ENCODE data around the gene CNTN6. TPM values are rescaled to one million over a fixed set of nuclear protein-coding genes. Genes with fewer than 3 reads are reported as not detected.

CNTN6 gene
- total RNA-seq, 1 donor from 2014 or later: not detected

DNA sequence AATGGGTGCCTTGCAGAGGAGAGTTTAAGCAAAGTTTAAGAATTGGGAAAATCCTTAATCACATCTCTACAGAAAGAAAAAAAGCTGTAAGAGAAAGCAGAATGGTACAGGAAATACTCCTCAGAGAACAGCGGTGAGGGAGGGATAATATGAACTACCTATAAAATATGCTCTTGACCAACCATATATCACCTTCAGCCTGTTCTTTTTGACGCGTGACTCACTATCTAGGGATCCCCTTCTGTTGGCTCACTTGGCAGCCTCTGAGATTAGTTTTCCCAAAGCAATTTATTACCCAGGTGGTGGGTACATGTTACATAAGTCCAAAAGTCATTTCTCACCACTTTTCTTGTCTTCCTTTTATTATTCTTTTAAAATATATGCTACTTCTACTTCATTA is 97.7 kb downstream of the CNTN6 start:
- Mint-ChIP-seq H3K4me3 (ENCODE audit: low read depth) (no peak overlapping the region), H3K9me3 (no peaks in the 10 kb centered on the region), H3K4me1 (ENCODE audit: low read depth) (no peaks in the 10 kb centered on the region), H3K27me3 (ENCODE audit: low read depth) (no peaks in the 10 kb centered on the region), H3K36me3 (ENCODE audit: low read depth) (no peaks in the 10 kb centered on the region), H3K27ac (no peak overlapping the region)
- intact Hi-C loops (cut with micrococcal nuclease): no loop called here
- no peak for DNase-seq (ENCODE audit: low spot score)

DNA sequence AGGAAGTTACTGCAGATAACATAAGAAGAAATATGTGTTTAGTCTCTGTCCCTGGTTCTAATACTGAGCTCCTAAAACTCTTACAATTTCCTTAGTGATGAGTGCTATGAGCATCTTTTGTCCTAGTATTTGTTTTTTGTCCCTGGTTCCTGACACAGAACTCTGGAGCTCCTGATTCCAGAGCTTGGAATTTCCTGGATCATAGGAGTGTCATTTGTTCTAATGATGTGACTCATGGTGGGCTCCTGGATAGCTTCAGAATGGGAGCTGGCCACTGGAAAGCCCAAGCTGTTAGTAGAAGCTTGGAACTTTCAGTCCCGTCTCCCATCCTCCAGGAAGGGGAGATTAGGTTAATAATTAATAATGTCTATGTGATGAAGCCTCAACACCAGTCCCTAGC is 98.2 kb downstream of the CNTN6 start:
- Mint-ChIP-seq H3K4me1 (ENCODE audit: low read depth) (no peaks in the 10 kb centered on the region), H3K9me3 (no peaks in the 10 kb centered on the region), H3K4me3 (ENCODE audit: low read depth) (no peak overlapping the region), H3K27me3 (ENCODE audit: low read depth) (no peaks in the 10 kb centered on the region), H3K36me3 (ENCODE audit: low read depth) (no peaks in the 10 kb centered on the region), H3K27ac (no peak overlapping the region)
- intact Hi-C loops (cut with micrococcal nuclease): no loop called here
- DNase-seq (ENCODE audit: low spot score): no peak

DNA sequence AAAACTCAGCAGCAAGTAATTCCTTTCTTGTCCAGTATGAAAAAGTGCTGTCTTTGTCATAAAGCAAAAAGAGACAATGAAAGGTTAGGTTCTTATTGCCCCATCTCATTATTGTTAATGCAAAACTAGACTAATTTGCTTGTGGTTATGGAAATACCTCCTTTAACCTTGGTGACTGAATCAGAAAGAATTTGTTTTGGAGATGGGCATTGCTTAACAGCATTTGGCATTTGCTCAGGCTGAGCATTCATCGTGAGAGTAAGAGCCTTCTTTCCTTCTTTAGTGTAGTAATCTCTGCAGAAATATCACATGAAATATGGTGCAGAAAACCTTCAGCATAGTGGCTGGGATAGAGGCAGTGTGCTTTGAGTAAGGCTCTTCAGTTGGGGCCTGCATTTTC is 103.1 kb downstream of the CNTN6 start:
- DNase-seq (ENCODE audit: low spot score): no peak
- intact Hi-C loops (cut with micrococcal nuclease): no loop called here
- Mint-ChIP-seq H3K9me3 (peaks cover 10% of the 10 kb centered on the region), H3K4me3 (ENCODE audit: low read depth) (no peak overlapping the region), H3K27me3 (ENCODE audit: low read depth) (no peaks in the 10 kb centered on the region), H3K27ac (no peak overlapping the region), H3K4me1 (ENCODE audit: low read depth) (no peaks in the 10 kb centered on the region), H3K36me3 (ENCODE audit: low read depth) (no peaks in the 10 kb centered on the region)

DNA sequence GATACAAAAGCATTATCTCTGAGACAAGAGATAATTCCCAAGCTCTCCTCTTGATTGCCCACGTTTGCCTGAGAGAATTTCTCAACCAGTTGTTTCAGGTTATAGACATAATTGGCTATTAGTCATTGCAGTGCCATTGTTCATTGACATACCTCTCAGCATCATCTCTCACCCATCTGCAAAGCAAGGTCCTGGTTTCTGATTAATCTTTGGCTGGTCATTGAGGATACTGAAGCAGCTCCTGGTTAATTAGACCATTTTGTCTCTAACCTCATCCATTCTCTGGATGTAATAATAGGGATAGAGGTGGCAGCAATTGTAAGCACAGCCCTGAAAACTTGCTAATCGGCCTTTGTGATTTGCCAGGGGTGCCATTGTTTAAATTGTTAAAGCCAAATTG is 104.2 kb downstream of the CNTN6 start:
- no peak overlapping the region for H3K27ac Mint-ChIP-seq
- no peaks in the 10 kb centered on the region for H3K27me3 Mint-ChIP-seq (ENCODE audit: low read depth)
- H3K4me1 Mint-ChIP-seq (ENCODE audit: low read depth): no peaks in the 10 kb centered on the region
- DNase-seq (ENCODE audit: low spot score): no peak
- peaks cover 15% of the 10 kb centered on the region for H3K9me3 Mint-ChIP-seq
- H3K36me3 Mint-ChIP-seq (ENCODE audit: low read depth): no peaks in the 10 kb centered on the region
- intact Hi-C loops (cut with micrococcal nuclease): no loop called here
- no peak overlapping the region for H3K4me3 Mint-ChIP-seq (ENCODE audit: low read depth)

DNA sequence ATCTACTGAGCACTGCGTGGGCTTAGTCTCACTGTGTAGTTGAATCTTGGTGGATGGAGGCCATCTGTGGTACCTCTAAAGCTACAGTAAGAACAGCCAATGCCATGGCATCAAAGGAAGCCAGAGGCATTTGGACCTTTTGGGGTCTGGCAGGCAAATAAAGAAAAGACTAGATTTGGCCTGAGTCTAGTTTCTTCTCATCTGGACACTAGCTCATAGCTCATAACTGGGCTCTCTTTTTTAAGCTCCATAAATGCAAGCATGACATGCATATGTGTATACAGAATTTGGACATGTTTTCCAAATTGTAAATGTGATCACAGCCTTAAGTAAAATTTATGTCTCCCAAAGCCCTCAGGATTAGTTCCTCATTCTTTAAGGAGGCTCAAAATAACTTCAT is 107.5 kb downstream of the CNTN6 start:
- Mint-ChIP-seq H3K27ac (no peak overlapping the region), H3K4me1 (ENCODE audit: low read depth) (no peaks in the 10 kb centered on the region), H3K36me3 (ENCODE audit: low read depth) (no peaks in the 10 kb centered on the region), H3K4me3 (ENCODE audit: low read depth) (no peak overlapping the region), H3K27me3 (ENCODE audit: low read depth) (no peaks in the 10 kb centered on the region), H3K9me3 (peaks cover 17% of the 10 kb centered on the region)
- no peak for DNase-seq (ENCODE audit: low spot score)
- intact Hi-C loops (cut with micrococcal nuclease): no loop called here

DNA sequence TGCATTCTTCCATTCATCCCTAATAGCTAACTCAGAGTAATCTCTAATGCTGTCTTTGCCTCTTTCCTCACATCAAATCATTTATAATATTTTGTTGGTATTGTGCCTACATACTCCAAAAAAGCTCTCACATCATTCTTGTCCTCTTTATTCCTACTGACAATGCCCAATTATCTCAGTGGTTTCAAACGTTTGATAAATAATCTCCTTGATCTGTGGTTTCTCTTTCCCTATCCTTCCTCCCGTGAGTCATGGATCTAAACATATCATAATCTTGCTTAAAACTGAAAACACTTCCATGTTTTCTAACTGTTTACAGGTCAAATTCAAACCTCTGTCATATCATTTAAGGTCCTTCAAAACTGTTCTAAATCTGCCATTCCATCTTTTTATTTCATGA is 115.1 kb downstream of the CNTN6 start:
- intact Hi-C loops (cut with micrococcal nuclease): no loop called here
- no peak overlapping the region for H3K27ac Mint-ChIP-seq
- H3K27me3 Mint-ChIP-seq (ENCODE audit: low read depth): no peaks in the 10 kb centered on the region
- no peak for DNase-seq (ENCODE audit: low spot score)
- H3K4me1 Mint-ChIP-seq (ENCODE audit: low read depth): no peaks in the 10 kb centered on the region
- H3K4me3 Mint-ChIP-seq (ENCODE audit: low read depth): no peak overlapping the region
- H3K36me3 Mint-ChIP-seq (ENCODE audit: low read depth): no peaks in the 10 kb centered on the region
- H3K9me3 Mint-ChIP-seq: no peaks in the 10 kb centered on the region

DNA sequence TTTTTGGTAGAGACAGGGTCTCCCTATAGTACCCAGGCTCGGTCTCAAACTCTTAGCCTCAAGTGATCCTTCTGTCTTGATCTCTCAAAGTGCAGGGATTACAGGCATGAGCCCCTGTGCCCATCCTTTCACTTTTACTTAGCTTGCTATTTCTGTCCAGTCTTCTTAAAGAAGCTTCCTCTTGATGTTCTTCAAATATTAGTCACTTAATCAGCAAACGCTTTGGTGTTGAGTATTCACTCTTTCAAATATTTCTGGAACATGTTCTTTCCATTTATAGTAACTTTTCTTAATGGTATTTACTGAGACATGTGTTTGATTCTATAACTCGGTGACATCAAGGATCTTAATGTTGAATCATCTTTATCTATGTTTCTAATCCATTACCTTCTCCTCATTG is 122.1 kb downstream of the CNTN6 start:
- H3K4me1 Mint-ChIP-seq (ENCODE audit: low read depth): no peaks in the 10 kb centered on the region
- no peak overlapping the region for H3K4me3 Mint-ChIP-seq (ENCODE audit: low read depth)
- H3K36me3 Mint-ChIP-seq (ENCODE audit: low read depth): no peaks in the 10 kb centered on the region
- DNase-seq (ENCODE audit: low spot score): no peak
- intact Hi-C loops (cut with micrococcal nuclease): no loop called here
- peaks cover 14% of the 10 kb centered on the region for H3K9me3 Mint-ChIP-seq
- H3K27me3 Mint-ChIP-seq (ENCODE audit: low read depth): no peaks in the 10 kb centered on the region
- no peak overlapping the region for H3K27ac Mint-ChIP-seq

DNA sequence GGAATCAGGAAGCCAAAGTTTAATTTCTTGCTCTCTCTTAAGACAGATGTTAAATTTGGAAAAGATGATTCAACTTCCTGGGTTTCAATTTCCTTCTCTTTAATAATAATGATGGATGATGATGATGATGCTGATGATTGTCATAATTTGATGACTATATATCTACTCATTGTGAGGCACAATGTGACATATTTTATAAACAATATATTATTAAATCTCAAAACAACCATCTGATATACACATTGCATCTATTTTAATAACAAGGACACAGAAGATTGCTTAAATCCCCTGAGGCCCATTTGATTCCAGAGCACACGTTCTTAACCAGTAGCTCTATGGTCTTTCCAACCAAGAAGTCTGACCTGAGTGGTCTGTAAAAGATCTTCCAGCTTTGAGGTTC is 124.0 kb downstream of the CNTN6 start:
- Mint-ChIP-seq H3K4me3 (ENCODE audit: low read depth) (no peak overlapping the region), H3K4me1 (ENCODE audit: low read depth) (no peaks in the 10 kb centered on the region), H3K9me3 (peaks cover 20% of the 10 kb centered on the region), H3K36me3 (ENCODE audit: low read depth) (no peaks in the 10 kb centered on the region), H3K27ac (no peak overlapping the region), H3K27me3 (ENCODE audit: low read depth) (no peaks in the 10 kb centered on the region)
- DNase-seq (ENCODE audit: low spot score): no peak
- intact Hi-C loops (cut with micrococcal nuclease): no loop called here

DNA sequence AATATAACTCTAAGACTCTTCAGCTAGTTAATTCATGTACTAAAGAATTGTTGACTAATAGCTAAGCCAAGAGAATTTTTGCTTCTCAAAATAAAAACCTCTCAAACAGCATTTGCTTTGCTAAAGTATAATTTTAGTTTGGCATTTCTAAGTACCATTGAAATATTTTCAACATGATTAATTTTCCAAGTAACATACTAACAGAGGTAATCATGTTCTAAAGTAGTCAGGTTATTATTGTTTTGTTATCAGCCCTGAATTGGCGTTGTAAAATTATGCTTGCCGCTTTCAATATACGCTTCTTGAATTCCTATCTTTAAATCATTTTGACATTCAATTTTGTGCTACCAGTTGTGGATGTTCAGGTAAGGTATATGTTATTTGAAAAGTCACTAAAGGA is 134.3 kb downstream of the CNTN6 start:
- Mint-ChIP-seq H3K9me3 (peaks cover 11% of the 10 kb centered on the region), H3K27me3 (ENCODE audit: low read depth) (no peaks in the 10 kb centered on the region), H3K36me3 (ENCODE audit: low read depth) (no peaks in the 10 kb centered on the region), H3K4me1 (ENCODE audit: low read depth) (no peaks in the 10 kb centered on the region), H3K4me3 (ENCODE audit: low read depth) (no peak overlapping the region), H3K27ac (no peak overlapping the region)
- no peak for DNase-seq (ENCODE audit: low spot score)
- intact Hi-C loops (cut with micrococcal nuclease): no loop called here

DNA sequence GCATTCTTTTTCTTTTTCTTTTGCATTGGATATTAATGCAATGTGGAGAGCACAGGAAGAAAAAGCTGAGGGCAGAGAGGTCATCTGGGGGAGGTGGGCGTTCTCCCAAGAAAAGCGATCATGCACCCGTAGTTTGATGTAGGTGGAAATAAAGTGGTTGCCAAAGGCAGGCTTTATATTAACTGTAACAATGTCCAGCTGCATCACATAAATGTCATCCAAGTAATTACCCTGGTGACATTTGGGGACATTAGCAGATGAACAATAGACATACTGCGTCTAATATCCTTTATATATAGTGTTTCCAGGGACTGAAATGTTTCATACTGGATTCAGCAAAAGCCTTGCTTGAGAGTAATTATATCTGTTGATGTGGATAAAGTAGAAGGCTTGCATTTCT is 135.5 kb downstream of the CNTN6 start:
- H3K27me3 Mint-ChIP-seq (ENCODE audit: low read depth): no peaks in the 10 kb centered on the region
- H3K36me3 Mint-ChIP-seq (ENCODE audit: low read depth): no peaks in the 10 kb centered on the region
- DNase-seq (ENCODE audit: low spot score): no peak
- intact Hi-C loops (cut with micrococcal nuclease): no loop called here
- no peak overlapping the region for H3K27ac Mint-ChIP-seq
- no peak overlapping the region for H3K4me3 Mint-ChIP-seq (ENCODE audit: low read depth)
- no peaks in the 10 kb centered on the region for H3K4me1 Mint-ChIP-seq (ENCODE audit: low read depth)
- H3K9me3 Mint-ChIP-seq: peaks cover 11% of the 10 kb centered on the region

DNA sequence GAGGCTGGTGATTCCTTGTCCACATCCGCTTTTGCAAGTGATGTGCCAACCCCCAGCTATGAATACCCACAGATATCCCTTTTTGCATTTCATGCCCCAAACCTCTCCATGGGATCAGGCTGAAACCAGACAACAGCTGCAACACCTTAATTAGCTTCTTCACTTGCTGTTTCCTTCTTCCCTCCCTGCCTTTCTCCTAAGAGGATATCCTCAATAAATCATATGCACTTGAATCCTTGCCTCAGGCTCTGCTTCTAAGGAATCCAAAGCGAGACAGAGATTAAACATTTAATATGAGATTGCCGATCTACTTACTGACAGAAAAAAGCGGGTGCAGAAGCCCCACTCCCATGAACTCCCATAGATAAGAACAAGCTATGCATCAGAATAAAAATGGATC is 138.1 kb downstream of the CNTN6 start:
- no peak overlapping the region for H3K27ac Mint-ChIP-seq
- H3K36me3 Mint-ChIP-seq (ENCODE audit: low read depth): no peaks in the 10 kb centered on the region
- no peaks in the 10 kb centered on the region for H3K27me3 Mint-ChIP-seq (ENCODE audit: low read depth)
- H3K4me3 Mint-ChIP-seq (ENCODE audit: low read depth): no peak overlapping the region
- peaks cover 8% of the 10 kb centered on the region for H3K9me3 Mint-ChIP-seq
- intact Hi-C loops (cut with micrococcal nuclease): no loop called here
- DNase-seq (ENCODE audit: low spot score): no peak
- H3K4me1 Mint-ChIP-seq (ENCODE audit: low read depth): no peaks in the 10 kb centered on the region

DNA sequence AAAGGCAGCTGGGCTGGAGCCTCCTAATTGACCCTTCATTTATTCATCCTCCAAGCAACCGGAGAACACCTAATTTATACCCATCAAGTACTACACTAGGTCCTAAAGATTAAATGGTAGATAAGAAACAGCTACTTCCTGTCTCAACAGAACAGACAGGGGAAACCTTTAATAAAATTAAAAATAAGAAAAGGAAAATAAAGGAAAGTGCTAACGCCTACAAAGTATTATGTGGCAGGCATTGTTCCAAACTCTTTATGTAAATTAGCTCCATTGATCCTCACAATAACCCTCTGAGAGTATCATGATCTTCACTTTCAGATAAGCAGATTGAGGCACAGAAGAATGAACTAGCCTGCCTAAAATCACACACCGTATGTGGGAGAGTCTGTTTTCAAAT is 139.5 kb downstream of the CNTN6 start:
- no peak overlapping the region for H3K27ac Mint-ChIP-seq
- H3K36me3 Mint-ChIP-seq (ENCODE audit: low read depth): no peaks in the 10 kb centered on the region
- peaks cover 8% of the 10 kb centered on the region for H3K9me3 Mint-ChIP-seq
- intact Hi-C loops (cut with micrococcal nuclease): no loop called here
- H3K27me3 Mint-ChIP-seq (ENCODE audit: low read depth): no peaks in the 10 kb centered on the region
- H3K4me3 Mint-ChIP-seq (ENCODE audit: low read depth): no peak overlapping the region
- no peak for DNase-seq (ENCODE audit: low spot score)
- no peaks in the 10 kb centered on the region for H3K4me1 Mint-ChIP-seq (ENCODE audit: low read depth)

DNA sequence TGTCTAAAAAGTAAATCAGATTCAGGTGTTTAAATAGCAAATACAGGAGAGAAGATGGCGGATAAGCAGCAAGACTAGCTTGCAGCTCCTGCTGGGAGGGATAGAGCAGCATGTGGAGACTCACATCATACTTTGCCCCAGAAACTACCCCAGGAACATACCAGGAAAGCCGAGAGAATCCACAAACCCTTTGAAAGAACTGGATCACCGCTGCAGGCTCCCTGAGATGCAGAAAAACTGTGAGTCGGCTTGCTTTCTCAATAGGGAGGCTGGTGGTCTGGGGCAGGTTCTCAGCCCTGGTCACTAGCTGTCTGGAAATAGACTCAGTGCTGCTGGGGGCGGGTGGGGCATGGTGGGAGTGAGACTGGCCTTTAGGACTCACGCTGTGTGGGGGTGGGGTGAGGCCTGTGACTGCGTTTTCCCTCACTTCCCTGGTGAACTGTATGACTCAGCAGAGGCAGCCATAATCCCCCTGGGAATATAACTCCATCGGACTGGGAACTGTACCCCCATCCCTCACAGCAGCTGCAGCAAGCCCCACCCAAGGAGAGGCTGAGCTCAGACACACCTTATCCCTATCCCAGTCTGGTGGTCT is 142.8 kb downstream of the CNTN6 start:
- H3K27ac Mint-ChIP-seq: no peak overlapping the region
- intact Hi-C loops (cut with micrococcal nuclease): no loop called here

More for the DNA sequence above, 142.8 kb downstream of the CNTN6 start:
- H3K4me3 Mint-ChIP-seq (ENCODE audit: low read depth): no peak overlapping the region
- H3K27me3 Mint-ChIP-seq (ENCODE audit: low read depth): no peaks in the 10 kb centered on the region
- peaks cover 25% of the 10 kb centered on the region for H3K9me3 Mint-ChIP-seq
- no peak for DNase-seq (ENCODE audit: low spot score)
- no peaks in the 10 kb centered on the region for H3K4me1 Mint-ChIP-seq (ENCODE audit: low read depth)
- no peaks in the 10 kb centered on the region for H3K36me3 Mint-ChIP-seq (ENCODE audit: low read depth)
